ENCODE measurements around the gene MRS2. TPM values are rescaled to one million over a fixed set of nuclear protein-coding genes. Genes with fewer than 3 reads are reported as not detected.
"Not testable (repeated sequence)": the region's sequence is repeated elsewhere in the genome, so short reads cannot be mapped to it uniquely, and the experiment has no call there.

MRS2 gene
- total and polyA plus RNA-seq, 12 donors = 11.2 to 41.3 (median 27.7) TPM

DNA sequence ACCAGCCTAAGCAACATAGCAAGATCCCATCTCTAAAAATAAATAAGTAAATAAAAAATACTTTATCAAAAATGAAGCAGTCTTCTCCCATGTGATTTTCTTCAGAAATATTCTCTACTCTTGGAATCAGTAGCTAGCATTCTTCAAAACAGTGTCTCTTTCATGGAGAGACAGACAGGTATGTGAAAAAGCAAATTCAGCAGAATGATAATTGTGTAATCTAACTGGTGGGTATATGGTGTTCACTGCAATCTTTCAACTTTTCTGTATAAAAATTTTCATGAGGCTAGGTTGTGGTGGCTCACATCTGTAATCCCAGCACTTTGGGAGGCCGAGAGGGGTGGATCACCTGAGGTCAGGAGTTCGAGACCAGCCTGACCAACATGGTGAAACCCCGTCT lies 7.9 kb downstream of the MRS2 start:
- Histone ChIP-seq H3K27me3 (no peaks in the 10 kb centered on the region), H3K27ac (no peak overlapping the region), H3K9me3 (replicated peaks in 1 of 3) (no peaks in the 10 kb centered on the region), H3K4me3 (no peak overlapping the region), H3K36me3 (replicated peaks in 1 of 2) (peaks cover 0 to 72% of the 10 kb centered on the region in 2 donors), H3K4me1 (replicated peaks in 1 of 2) (peaks cover 0 to 5% of the 10 kb centered on the region in 2 donors)
- intact Hi-C loops (cut with DNase I) = no loop called here
- no peak for TF ChIP-seq POLR2A (IDR thresholded peaks at IDR 0.05)
- TF ChIP-seq CTCF (IDR thresholded peaks at IDR 0.05) = no peak
- 86 to 100% (median 93%) methylated on average over 3 of the region's 3 CpGs for WGBS, 4 donors
- DNase-seq = no peak

- 96 to 98% (median 97%) methylated on average over 4 of the region's 4 CpGs for WGBS, 4 donors
- Histone ChIP-seq H3K4me1 (replicated peaks in 1 of 2) (peaks cover 0 to 5% of the 10 kb centered on the region in 2 donors), H3K9me3 (replicated peaks in 1 of 3) (no peaks in the 10 kb centered on the region), H3K4me3 (no peak overlapping the region), H3K27ac (no peak overlapping the region), H3K36me3 (replicated peaks in 1 of 2) (peaks cover 0 to 83% of the 10 kb centered on the region in 2 donors), H3K27me3 (no peaks in the 10 kb centered on the region)
- intact Hi-C loops (cut with DNase I) = no loop called here
- no peak for TF ChIP-seq POLR2A (IDR thresholded peaks at IDR 0.05)
- TF ChIP-seq CTCF (IDR thresholded peaks at IDR 0.05) = no peak
- no peak for DNase-seq
Observed at GRCh38 chr6:24412294-24412693, 9.6 kb downstream of the MRS2 start.

DNA sequence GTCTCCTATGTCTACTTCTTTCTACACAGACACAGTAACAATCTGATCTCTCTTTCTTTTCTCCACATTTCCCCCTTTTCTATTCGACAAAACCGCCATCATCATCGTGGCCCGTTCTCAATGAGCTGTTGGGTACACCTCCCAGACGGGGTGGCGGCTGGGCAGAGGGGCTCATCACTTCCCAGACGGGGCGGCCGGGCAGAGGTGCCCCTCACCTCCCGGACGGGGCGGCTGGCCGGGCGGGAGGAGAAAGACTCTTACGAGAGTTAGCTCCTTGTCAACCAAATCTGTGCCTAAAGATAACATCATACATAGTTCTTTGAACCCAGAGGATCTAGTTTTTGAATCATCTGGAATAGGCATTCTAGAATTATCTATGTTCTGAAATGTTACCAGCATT lies 11.8 kb downstream of the MRS2 start:
- intact Hi-C loops (cut with DNase I); DNase-seq; H3K27ac ChIP-seq; H3K4me1 ChIP-seq (replicated peaks in 1 of 2); H3K27me3 ChIP-seq; H3K9me3 ChIP-seq (replicated peaks in 1 of 3); H3K4me3 ChIP-seq: not testable (repeated sequence)
- peaks cover 0 to 83% of the 10 kb centered on the region in 2 donors for H3K36me3 ChIP-seq (replicated peaks in 1 of 2)
- WGBS, 4 donors = 96 to 99% (median 98%) methylated on average over 15 of the region's 15 CpGs

GRCh38 chr6:24415753-24416152 lies 13.0 kb downstream of the MRS2 start:
- Histone ChIP-seq H3K36me3 (replicated peaks in 1 of 2) (peaks cover 0 to 79% of the 10 kb centered on the region in 2 donors), H3K9me3 (replicated peaks in 1 of 3) (no peaks in the 10 kb centered on the region), H3K27ac (no peak overlapping the region), H3K27me3 (no peaks in the 10 kb centered on the region), H3K4me3 (no peak overlapping the region), H3K4me1 (replicated peaks in 1 of 2) (no peaks in the 10 kb centered on the region)
- no peak for DNase-seq
- WGBS, 4 donors = 85 to 95% (median 92%) methylated on average over 4 of the region's 4 CpGs
- intact Hi-C loops (cut with DNase I) = no loop called here
- no peak for TF ChIP-seq CTCF (IDR thresholded peaks at IDR 0.05)

- no peaks in the 10 kb centered on the region for H3K4me1 ChIP-seq (replicated peaks in 1 of 2)
- no peak overlapping the region for H3K27ac ChIP-seq
- no peak for DNase-seq
- H3K36me3 ChIP-seq (replicated peaks in 1 of 2) = peaks cover 0 to 85% of the 10 kb centered on the region in 2 donors
- H3K27me3 ChIP-seq = no peaks in the 10 kb centered on the region
- no peak for TF ChIP-seq POLR2A (IDR thresholded peaks at IDR 0.05)
- TF ChIP-seq CTCF (IDR thresholded peaks at IDR 0.05) = no peak
- H3K4me3 ChIP-seq = no peak overlapping the region
- intact Hi-C loops (cut with DNase I) = no loop called here
- H3K9me3 ChIP-seq (replicated peaks in 1 of 3) = no peaks in the 10 kb centered on the region
Observed at GRCh38 chr6:24419526-24419925, 16.8 kb downstream of the MRS2 start.

Measured in adrenal gland (tissue), 12 donors.